Nephron progenitor cell (in vitro differentiated cells): Measurements from ENCODE around the gene PLK1.

Experiments used
- DNase-seq: peaks from one replicate; pipeline ENCODE4 v3.0.0; 2021
- H3K27ac Mint-ChIP-seq: 2 replicates; pipeline ENCODE4 v1.8.0; 2021; ENCODE audit warnings: mild to moderate bottlenecking, moderate library complexity, mixed read lengths
- H3K27me3 Mint-ChIP-seq: 2 replicates; pipeline ENCODE4 v1.8.0; 2021; ENCODE audit warnings: mild to moderate bottlenecking, low read depth, mixed read lengths; ENCODE audit not compliant: poor library complexity
- H3K36me3 Mint-ChIP-seq: 2 replicates; pipeline ENCODE4 v1.8.0; 2021; ENCODE audit warnings: low read depth, mixed read lengths
- H3K4me1 Mint-ChIP-seq: 2 replicates; pipeline ENCODE4 v1.8.0; 2021; ENCODE audit warnings: mixed read lengths
- H3K4me3 Mint-ChIP-seq: 2 replicates; pipeline ENCODE4 v1.8.0; 2021; ENCODE audit warnings: mild to moderate bottlenecking, moderate library complexity, mixed read lengths
- H3K9me3 Mint-ChIP-seq: 2 replicates; pipeline ENCODE4 v1.8.0; 2021; ENCODE audit warnings: mild to moderate bottlenecking, moderate library complexity, mixed read lengths
- CTCF ChIP-seq: fragments of 200-600 bp; sonication (generic); IDR thresholded peaks from 2 replicates; pipeline ENCODE4 v1.5.0; 2021; ENCODE audit warnings: antibody characterized with exemption

The PLK1 gene

GRCh38 chr16:23640931-23641765 lies 37.5 kb upstream of the PLK1 start, which contains the start of the genes DCTN5 and PALB2:
DCTN5 (plus strand) TSS chr16:23641466; CDS start chr16:23641543, 77 bp downstream.
PALB2 (minus strand) TSS chr16:23641310; CDS start chr16:23641157, 153 bp downstream.
- no peak for TF ChIP-seq CTCF
- peaks cover 29% of the 10 kb centered on the region for H3K4me1 Mint-ChIP-seq
- H3K27me3 Mint-ChIP-seq, result no peaks in the 10 kb centered on the region
- H3K9me3 Mint-ChIP-seq, result peaks cover 4% of the 10 kb centered on the region
- peak; percentile 88 for DNase-seq
- peaks cover 27% of the 10 kb centered on the region for H3K36me3 Mint-ChIP-seq
- peak within 1 kb of the TSS; percentile 99 for H3K4me3 Mint-ChIP-seq
- peak within 1 kb of the TSS; percentile 99 for H3K27ac Mint-ChIP-seq

- no peak for DNase-seq
- Mint-ChIP-seq H3K27me3 (no peaks in the 10 kb centered on the region), H3K4me3 (peak overlapping the region; percentile 99), H3K36me3 (peaks cover 33% of the 10 kb centered on the region), H3K4me1 (peaks cover 29% of the 10 kb centered on the region), H3K9me3 (peaks cover 13% of the 10 kb centered on the region), H3K27ac (peak overlapping the region; percentile 99)
- TF ChIP-seq CTCF, result no peak
Measured at GRCh38 chr16:23642246-23642774, 36.4 kb upstream of the PLK1 start.

DNA sequence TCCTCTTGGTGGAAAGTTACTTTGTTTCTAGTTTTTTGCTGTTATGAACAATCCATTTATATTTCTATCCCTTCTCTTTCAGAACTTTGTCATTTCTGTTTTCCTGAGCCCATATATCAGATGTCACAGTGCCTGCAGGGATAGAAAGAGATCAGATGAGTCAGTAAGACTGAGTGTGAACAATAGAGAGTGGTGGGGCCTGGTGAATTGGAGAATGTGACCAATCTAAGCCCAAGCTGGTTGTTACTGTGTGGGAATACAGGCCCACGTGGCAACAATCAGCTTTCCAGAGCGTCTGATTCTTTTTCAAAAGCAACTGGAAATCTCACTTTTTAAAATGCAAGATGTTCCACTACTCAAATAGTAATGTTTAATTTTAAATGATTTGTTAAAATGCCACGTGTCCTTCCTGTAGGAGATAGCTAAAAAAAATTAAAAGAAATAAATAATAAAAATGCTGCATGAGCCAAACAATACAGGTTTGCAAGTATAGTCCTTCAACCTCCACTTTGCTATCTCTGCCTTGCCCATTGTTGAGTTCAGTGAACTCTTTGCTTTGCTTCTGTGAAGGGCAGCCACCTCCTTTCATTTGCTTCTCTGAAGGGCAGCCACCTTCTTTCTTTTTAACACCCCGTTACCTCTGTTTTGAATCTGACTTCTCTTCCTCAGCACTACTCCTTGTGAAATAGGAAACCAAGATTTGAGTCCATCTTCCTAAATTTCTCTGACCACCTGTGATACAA lies 27.8 kb upstream of the PLK1 start:
- H3K27me3 Mint-ChIP-seq, result no peaks in the 10 kb centered on the region
- no peak overlapping the region for H3K4me3 Mint-ChIP-seq
- no peak for DNase-seq
- TF ChIP-seq CTCF, result no peak
- H3K36me3 Mint-ChIP-seq, result peaks cover 70% of the 10 kb centered on the region
- peaks cover 12% of the 10 kb centered on the region for H3K9me3 Mint-ChIP-seq
- H3K4me1 Mint-ChIP-seq, result no peaks in the 10 kb centered on the region
- peak overlapping the region; percentile 8 for H3K27ac Mint-ChIP-seq

DNA sequence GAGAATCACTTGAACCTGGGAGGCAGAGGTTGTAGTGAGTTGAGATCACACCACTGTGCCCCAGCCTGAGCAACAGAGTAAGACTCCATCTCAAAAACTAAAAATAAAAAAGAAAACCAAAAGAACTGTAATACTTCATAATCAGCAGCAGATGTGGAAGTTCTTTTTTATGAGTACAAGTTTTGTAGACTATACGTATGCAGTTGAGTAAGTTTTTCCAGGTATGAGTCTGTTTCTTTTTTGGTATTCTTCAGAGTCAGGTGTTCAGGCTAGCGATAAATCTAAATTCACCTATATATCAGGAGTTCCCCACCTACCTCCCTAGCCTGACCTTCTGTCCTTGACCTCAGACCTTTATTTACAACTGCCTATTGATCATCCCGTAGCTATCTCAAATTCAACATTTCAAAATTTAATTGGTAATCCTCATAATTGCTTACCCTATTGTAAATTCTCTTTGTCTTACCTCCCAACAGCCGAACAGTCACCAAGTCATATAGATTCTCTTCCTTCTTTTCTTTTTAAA lies 26.7 kb upstream of the PLK1 start:
- no peaks in the 10 kb centered on the region for H3K4me1 Mint-ChIP-seq

DNA sequence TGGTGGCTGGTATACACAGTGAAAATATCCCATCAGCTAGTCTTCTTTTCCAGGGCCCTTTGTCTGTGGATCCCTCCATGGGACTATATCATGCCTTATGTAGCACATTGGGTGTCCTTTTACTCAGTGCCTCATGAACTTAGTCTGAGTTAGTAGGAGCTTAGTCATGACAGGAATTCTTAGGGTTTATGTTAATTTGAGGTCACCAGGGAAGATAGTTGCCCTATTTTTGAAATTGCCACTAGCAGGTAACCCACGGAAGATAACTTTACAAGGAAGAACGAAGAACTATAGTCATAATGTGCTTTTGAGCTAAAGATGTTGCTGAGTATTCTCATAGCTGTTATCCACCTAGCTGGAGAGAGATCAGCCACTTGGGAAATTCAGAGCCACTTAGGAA lies 14.8 kb upstream of the PLK1 start:
- no peak overlapping the region for H3K4me3 Mint-ChIP-seq
- no peak for TF ChIP-seq CTCF
- H3K9me3 Mint-ChIP-seq, result no peaks in the 10 kb centered on the region
- no peaks in the 10 kb centered on the region for H3K4me1 Mint-ChIP-seq
- no peaks in the 10 kb centered on the region for H3K27me3 Mint-ChIP-seq
- no peak for DNase-seq
- peaks cover 55% of the 10 kb centered on the region for H3K36me3 Mint-ChIP-seq
- H3K27ac Mint-ChIP-seq, result no peak overlapping the region

More for the DNA sequence above, 26.7 kb upstream of the PLK1 start:
- H3K27me3 Mint-ChIP-seq, result no peaks in the 10 kb centered on the region
- DNase-seq, result no peak
- H3K9me3 Mint-ChIP-seq, result peaks cover 1% of the 10 kb centered on the region
- H3K36me3 Mint-ChIP-seq, result peaks cover 63% of the 10 kb centered on the region
- H3K27ac Mint-ChIP-seq, result no peak overlapping the region
- no peak for TF ChIP-seq CTCF
- no peak overlapping the region for H3K4me3 Mint-ChIP-seq
